Rectal smooth muscle tissue (tissue), 1 donor: ENCODE results near the gene AGAP1.

Experiments
- H3K27ac ChIP-seq: one replicate; pipeline ENCODE4 v1.7.0; 2013; ENCODE audit warnings: low read depth, low read length, inconsistent platforms
- H3K27me3 ChIP-seq: one replicate; pipeline ENCODE4 v1.7.0; 2013; ENCODE audit warnings: low read length; ENCODE audit not compliant: control insufficient read depth, insufficient read depth
- H3K36me3 ChIP-seq: one replicate; pipeline ENCODE4 v1.7.0; 2013; ENCODE audit warnings: low read length; ENCODE audit not compliant: control insufficient read depth, insufficient read depth
- H3K4me1 ChIP-seq: one replicate; pipeline ENCODE4 v1.7.0; 2013; ENCODE audit warnings: low read length; ENCODE audit not compliant: control insufficient read depth, insufficient read depth
- H3K4me3 ChIP-seq: one replicate; pipeline ENCODE4 v1.7.0; 2013; ENCODE audit warnings: low read length
- H3K9ac ChIP-seq: one replicate; pipeline ENCODE4 v1.7.0; 2013; ENCODE audit warnings: low read length

AGAP1 gene

DNA sequence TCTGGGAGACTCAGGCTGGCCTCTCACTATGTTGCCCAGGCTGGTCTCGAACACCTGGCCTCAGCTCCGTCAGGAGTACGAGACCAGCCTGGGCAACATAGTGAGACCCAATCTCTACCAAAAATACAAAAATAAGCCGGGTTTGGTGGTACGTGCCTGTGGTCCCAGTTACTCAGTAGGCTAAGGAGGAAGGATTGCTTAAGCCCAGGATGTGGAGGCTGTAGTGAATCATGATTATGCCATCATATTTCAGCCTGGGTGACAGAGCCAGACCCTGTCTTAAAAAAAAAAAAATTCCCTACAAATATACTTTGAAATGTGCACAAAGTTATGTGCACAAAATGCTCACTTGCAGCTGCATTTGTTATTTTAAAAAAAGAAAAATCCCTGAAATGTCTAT is 26.3 kb upstream of the AGAP1 start:
- Histone ChIP-seq H3K27me3 (no peaks in the 10 kb centered on the region), H3K4me3 (no peak overlapping the region), H3K4me1 (no peaks in the 10 kb centered on the region), H3K36me3 (no peaks in the 10 kb centered on the region), H3K27ac (no peak overlapping the region), H3K9ac (no peak overlapping the region)

DNA sequence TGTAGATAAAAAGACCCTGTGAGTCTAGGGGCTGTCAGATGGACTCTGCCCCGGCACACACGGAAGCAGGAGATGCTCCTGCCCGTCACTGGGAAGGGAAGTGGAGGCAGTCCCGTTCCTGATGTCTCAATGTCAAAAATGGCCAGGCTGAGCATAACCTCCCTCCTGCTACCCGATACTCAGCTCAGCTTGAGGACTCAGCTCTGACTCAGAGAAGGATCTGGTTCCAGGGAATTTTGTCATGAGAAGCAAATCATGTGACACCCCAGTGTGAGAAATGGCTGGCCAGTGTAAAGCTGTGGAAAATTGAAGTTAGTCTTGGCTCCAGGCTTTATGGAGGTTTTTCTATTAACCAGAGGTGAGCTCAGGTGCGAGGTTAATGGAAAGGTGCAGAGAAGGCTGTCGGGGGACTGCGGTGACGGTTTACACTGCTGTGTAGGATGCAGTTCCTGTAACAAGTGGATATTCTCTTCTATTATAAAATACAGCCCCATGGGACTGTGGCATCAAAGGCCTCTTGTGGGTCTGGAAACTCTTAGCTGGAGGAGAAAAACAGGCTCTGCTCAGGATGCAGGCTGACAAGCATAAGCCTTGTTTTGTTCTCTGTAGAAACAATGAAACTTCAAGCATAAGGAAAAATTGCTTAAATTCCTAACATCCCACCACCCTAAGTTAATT is 24.7 kb upstream of the AGAP1 start:
- Histone ChIP-seq H3K36me3 (no peaks in the 10 kb centered on the region), H3K4me1 (no peaks in the 10 kb centered on the region), H3K27ac (peak overlapping the region; percentile 26), H3K27me3 (no peaks in the 10 kb centered on the region), H3K4me3 (no peak overlapping the region), H3K9ac (no peak overlapping the region)

DNA sequence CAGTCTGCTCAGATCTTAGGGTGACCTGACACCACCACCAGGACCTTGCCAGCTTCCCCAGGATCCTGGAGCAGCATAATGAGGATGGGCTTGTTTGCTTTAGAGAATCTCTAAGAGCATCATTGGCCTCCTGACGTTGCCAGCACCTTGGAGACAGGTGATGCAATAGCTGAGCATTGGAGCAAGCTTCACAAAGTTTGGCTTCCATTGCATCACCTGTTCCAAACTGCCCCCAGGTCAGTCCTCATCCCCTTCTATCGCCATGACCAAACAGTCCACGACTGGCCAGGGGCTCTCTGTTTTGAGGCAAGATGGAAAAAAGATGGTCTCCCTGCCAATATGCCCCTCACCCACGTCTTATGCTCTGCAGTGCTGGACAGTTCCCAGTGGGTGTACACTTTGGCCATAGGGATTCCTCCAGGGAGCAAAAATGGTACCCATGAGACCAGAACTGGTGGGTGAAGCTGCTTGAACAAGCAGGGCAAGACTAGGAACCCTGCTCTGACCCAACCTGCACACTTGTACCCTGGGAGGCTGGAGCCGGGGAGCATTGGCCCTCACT is 22.6 kb upstream of the AGAP1 start:
- no peaks in the 10 kb centered on the region for H3K27me3 ChIP-seq
- no peak overlapping the region for H3K27ac ChIP-seq
- no peak overlapping the region for H3K9ac ChIP-seq
- no peaks in the 10 kb centered on the region for H3K36me3 ChIP-seq
- H3K4me1 ChIP-seq: no peaks in the 10 kb centered on the region
- no peak overlapping the region for H3K4me3 ChIP-seq

DNA sequence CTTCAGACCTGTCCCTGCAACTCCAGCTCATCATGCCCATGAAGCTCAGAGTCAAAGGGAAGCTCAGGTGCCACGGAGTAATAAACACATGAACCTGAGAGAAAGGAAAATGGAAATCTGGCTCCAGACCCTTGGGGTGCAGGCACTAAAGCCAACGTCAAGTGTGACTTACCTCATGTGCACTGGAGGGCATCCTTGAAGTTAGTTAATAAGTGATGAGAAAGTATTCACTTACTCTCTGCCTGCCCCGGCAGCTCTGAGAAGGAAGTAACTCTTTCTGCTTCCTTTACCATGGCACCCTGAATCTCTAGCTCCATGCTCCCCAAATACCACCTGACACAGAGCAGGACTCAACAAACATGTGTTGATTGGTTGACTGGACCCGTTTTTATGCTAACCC is 21.4 kb upstream of the AGAP1 start:
- Histone ChIP-seq H3K36me3 (no peaks in the 10 kb centered on the region), H3K4me3 (no peak overlapping the region), H3K4me1 (no peaks in the 10 kb centered on the region), H3K27ac (no peak overlapping the region), H3K9ac (no peak overlapping the region), H3K27me3 (no peaks in the 10 kb centered on the region)

GRCh38 chr2:235478609-235479008 is 15.2 kb upstream of the AGAP1 start:
- H3K27me3 ChIP-seq: no peaks in the 10 kb centered on the region
- no peak overlapping the region for H3K4me3 ChIP-seq
- no peak overlapping the region for H3K9ac ChIP-seq
- peaks cover 6% of the 10 kb centered on the region for H3K4me1 ChIP-seq
- no peaks in the 10 kb centered on the region for H3K36me3 ChIP-seq
- no peak overlapping the region for H3K27ac ChIP-seq

- no peak overlapping the region for H3K4me3 ChIP-seq
These were observed 14.2 kb upstream of the AGAP1 start for GRCh38 chr2:235479604-235480003.

GRCh38 chr2:235480614-235481013 is 13.2 kb upstream of the AGAP1 start:
- Histone ChIP-seq H3K4me3 (no peak overlapping the region), H3K27me3 (no peaks in the 10 kb centered on the region), H3K9ac (no peak overlapping the region), H3K27ac (no peak overlapping the region), H3K4me1 (peaks cover 6% of the 10 kb centered on the region), H3K36me3 (no peaks in the 10 kb centered on the region)

More at GRCh38 chr2:235479604-235480003, 14.2 kb upstream of the AGAP1 start:
- Histone ChIP-seq H3K36me3 (no peaks in the 10 kb centered on the region), H3K27me3 (no peaks in the 10 kb centered on the region), H3K4me1 (peaks cover 6% of the 10 kb centered on the region), H3K27ac (no peak overlapping the region), H3K9ac (no peak overlapping the region)

GRCh38 chr2:235483313-235483712 is 10.5 kb upstream of the AGAP1 start:
- Histone ChIP-seq H3K36me3 (no peaks in the 10 kb centered on the region), H3K27me3 (no peaks in the 10 kb centered on the region), H3K27ac (no peak overlapping the region), H3K9ac (no peak overlapping the region), H3K4me1 (peaks cover 6% of the 10 kb centered on the region), H3K4me3 (no peak overlapping the region)

DNA sequence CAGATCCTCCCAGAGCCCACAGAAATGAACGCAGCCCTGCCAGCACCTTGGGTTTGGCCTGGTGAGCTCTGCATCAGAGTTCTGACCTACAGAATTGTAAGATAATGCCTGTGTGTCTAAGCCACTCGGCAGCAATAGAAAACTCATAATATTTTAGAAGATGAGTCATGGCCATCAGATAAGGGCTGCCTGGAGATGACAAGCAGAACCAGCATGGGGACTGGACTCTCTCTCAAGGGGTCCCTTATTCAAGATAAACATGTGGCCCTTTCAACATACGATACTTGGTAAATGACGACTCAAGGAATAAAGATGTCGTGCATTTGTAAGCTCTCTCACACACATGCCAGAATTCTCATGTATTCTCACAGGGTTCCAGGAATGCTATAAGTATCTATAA is 8.5 kb upstream of the AGAP1 start:
- Histone ChIP-seq H3K27me3 (no peaks in the 10 kb centered on the region), H3K9ac (no peak overlapping the region), H3K4me1 (no peaks in the 10 kb centered on the region)

DNA sequence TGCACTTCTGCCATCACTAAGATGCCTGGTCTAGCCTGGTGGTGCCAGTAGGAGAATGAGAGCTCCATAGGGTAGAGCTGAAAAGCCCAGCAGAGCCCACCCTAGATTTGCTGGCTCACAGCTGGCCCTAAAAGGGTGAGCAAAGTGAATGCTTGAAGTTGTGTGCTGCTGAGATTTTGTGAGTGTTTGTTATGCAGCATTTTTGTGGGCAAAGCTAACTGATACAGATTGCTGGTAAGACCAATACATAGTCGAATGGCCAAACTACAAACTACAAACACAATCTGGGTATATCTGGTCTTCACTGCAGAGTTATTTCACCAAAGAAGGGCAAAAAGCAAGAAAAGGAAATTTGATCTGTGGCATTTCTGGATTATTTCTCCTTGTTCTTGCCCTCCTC is 7.1 kb upstream of the AGAP1 start:
- H3K4me3 ChIP-seq: no peak overlapping the region
- no peaks in the 10 kb centered on the region for H3K4me1 ChIP-seq
- no peaks in the 10 kb centered on the region for H3K27me3 ChIP-seq
- no peak overlapping the region for H3K9ac ChIP-seq
- no peak overlapping the region for H3K27ac ChIP-seq
- no peaks in the 10 kb centered on the region for H3K36me3 ChIP-seq

More for the DNA sequence above, 8.5 kb upstream of the AGAP1 start:
- Histone ChIP-seq H3K4me3 (no peak overlapping the region), H3K36me3 (no peaks in the 10 kb centered on the region), H3K27ac (no peak overlapping the region)

- no peak overlapping the region for H3K9ac ChIP-seq
- peaks cover 5% of the 10 kb centered on the region for H3K4me1 ChIP-seq
- H3K27me3 ChIP-seq: no peaks in the 10 kb centered on the region
- no peak overlapping the region for H3K27ac ChIP-seq
- no peak overlapping the region for H3K4me3 ChIP-seq
- no peaks in the 10 kb centered on the region for H3K36me3 ChIP-seq
These were observed 3.9 kb upstream of the AGAP1 start for GRCh38 chr2:235489897-235490296.

DNA sequence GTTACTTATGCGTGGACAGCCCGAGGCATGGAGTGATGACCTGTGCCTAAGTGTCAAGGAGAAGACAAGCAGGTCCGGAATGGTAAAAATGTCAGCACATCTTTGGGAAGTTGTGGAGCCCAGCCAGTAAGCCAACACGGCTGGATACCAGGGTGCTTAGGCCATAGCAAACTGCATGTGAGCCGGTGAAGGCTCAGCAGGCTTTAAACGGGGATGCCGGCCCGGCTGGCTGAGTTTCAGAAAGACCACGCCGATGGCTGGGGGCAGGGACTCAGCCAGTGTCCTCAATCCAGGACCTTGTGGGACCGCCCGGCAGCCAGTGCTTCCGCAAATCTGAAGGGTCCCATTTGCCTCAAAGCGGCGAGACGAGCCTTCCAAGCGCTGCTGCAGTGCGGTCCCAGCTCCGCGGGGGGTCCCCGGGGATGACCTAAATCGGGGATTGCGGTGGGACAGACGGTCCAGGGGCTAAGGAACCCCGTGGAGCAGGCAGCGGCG is 946 bp upstream of the AGAP1 start:
- Histone ChIP-seq H3K27me3 (no peaks in the 10 kb centered on the region), H3K4me1 (peaks cover 16% of the 10 kb centered on the region), H3K4me3 (peak overlapping the region; percentile 76), H3K27ac (peak overlapping the region; percentile 40), H3K36me3 (no peaks in the 10 kb centered on the region), H3K9ac (peak overlapping the region; percentile 56)

DNA sequence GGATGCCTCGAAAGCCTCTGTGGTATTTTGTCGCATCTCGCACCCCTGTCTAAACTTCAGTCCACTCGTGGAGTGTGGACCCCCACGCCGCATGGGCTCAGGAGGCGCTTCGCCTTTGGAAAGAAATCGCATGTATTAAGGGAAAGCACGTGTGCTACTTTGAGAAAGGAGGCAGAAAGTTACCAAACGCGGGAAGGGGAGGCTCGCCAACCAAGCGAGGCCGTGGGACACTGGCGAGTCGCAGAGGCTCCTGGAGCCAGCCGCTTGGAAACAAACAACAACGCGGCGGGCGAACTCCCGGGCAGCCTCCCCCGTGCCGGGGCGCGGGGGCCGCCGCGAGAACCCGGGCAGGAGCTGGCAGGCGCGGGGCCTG is 455 bp upstream of the AGAP1 start:
- Histone ChIP-seq H3K27me3 (no peaks in the 10 kb centered on the region), H3K27ac (peak overlapping the region; percentile 68), H3K4me1 (peaks cover 16% of the 10 kb centered on the region), H3K36me3 (no peaks in the 10 kb centered on the region), H3K9ac (peak overlapping the region; percentile 56), H3K4me3 (peak overlapping the region; percentile 76)
